ENCODE results near the gene PHF21A.

The PHF21A gene

DNA sequence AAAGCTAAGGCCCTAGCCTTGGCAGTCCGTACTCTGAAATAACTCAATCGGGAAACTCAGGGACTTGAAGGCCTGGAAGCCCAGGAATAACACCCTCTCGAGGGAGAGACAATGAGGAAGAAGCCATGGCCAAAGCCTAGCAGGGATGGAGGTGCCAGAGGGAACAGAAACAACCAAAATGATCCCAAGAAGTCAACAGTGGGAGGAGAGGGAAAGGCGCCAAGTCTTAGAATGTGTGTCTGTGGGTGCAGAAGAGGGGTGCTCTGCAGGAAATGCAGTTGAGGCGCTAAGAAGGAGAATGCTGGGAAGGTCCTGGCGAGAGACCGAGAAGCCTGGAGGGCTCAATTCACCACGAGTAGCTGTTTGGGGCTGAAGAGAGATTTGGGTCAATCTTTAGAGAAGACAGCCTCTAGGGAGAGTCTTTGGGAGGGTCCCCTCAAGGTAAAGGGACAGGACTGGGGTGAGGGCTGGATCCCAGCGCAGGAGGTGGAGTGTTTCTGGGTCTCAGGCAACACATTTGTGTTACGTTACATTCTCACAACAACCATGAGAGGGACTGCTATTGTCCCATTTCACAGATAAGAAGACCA lies 236.6 kb downstream of the PHF21A start:
- DNase-seq: no peak

Measured in fibroblast of skin of abdomen (primary cell).